Measurements from ENCODE around the gene ODF4.
"Not testable (repeated sequence)": the region's sequence is repeated elsewhere in the genome, so short reads cannot be mapped to it uniquely, and the experiment has no call there.

ODF4 gene

DNA sequence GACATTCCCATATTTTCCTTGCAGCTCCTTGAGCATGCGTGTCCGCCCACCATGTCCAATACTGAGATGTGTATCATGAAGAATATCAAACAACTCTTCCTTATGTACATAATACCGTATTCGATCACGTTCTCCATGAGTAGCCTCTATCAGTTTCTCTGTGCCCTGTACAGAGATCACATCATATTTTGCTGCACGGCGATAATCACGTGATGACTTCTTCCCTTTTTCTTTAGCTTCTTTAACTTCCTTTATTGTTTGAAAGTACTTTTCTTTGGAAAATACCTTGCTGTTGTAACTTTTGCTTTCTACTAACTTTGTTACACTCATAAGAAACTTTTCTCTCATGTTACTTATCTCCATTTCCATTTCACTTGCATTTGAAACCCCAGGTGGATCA lies 30.3 kb downstream of the ODF4 start:
- no peak for DNase-seq

DNA sequence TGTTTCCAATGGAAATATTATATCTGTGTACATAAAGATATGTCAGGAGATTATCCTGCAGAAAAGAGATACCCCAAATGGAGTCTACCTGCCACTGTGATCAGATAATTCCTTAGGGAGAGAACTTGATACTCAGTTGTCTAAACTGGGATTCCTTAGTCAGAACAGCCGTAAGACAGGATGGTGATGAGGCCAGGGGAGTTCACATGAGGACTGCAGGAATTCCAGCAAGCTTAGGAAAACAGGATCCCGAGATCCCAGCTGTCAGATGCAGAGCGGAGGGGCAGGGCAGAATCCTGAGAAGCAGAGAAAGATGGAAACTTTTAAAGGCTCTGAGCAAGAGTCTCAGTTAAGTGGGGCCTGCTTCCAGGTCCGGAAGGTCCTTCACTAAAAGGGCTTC lies 32.1 kb downstream of the ODF4 start:
- DNase-seq, result no peak

DNA sequence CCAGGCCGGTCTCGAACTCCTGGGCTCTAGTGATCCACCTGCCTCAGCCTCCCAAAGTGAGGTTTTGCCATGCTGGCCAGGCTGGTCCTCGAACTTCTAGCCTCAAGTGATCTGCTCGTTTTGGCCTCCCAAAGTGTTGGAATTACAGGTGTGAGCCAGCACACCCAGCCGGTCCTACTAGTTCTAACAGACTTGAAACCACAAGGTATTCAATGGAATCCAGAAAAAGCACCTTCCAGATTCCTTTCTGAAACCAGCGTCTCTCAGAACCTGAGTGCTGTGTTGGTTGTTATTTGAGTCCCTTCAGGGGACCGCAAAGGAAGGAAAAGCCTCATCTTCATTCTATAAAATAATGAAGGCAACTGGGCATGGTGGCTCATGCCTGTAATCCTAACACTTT lies 32.8 kb downstream of the ODF4 start:
- no peak for DNase-seq

DNA sequence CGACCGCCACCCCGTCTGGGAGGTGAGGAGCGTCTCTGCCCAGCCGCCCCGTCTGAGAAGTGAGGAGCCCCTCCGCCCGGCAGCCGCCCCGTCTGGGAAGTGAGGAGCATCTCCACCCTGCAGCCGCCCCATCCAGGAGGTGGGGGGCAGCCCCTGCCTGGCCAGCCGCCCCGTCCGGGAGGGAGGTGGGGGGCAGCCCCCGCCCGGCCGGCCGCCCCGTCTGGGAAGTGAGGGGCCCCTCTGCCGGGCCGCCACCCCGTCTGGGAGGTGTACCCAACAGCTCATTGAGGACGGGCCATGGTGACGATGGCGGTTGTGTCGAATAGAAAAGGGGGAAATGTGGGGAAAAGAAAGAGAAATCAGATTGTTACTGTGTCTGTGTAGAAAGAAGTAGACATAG lies 34.2 kb downstream of the ODF4 start:
- DNase-seq, result not testable (repeated sequence)

DNA sequence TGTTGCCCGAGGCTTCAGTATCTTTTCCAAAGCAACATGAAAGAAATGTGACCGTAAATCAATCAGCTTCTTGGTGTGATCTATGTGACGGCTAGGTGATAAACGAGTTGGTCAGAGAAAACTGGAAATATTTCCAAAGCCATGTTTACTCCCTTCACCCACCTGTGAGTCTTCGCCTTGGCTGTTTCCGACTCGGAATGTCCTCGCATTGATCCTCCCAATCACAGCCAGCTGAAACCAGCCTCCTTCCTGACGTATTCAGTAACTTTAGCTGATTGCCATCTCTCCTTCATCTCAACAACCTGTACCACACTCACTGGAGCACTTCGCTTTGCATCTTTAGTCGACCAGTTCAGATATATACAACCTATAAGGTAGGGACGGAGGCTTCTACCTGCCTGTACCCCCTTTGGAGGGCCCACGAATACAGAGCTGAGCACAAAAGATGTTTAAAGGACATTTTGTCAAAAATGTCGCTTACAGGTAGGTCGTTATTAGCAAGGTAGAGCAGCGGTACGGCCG lies 36.2 kb downstream of the ODF4 start:
- no peak for DNase-seq

DNA sequence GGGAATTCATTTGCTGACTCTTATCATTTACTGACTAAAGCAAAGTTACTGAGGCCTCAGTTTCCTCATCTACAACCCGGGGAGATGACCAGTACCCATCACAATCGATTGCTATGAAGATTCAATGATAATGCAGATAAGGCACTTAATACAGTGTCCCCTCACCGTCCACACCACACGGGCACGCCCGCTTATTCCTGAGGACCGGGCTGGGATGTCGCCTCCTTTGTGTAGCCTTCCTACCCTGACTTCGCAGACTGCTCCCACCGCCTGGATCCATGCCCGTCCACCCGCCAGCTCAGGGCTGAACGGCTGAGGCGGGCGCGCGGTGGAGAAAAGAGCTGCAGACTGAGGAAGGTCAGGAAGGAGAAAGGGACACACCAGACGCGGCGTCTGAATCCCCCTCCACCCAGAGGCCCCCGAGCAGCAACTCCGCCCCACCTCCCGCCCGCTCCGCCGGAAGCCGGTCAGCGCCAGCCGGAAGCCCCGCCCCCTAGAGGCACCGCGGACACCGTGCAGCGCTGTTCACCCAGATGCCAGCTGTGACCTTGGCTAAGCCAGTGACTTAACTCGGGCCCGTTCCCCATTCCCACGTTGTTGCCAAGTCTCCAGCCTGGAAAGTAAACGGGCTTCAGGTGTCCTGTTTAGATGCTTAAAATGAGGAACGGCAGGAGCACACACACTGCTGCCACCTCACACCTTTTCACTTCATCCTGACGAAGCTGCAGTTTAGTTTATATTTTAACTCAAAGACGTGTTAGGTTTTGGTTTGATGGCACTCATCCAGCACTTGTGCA lies 36.8 kb downstream of the ODF4 start, which contains the start of gene KRABD2:
KRABD2 (minus strand) TSS at position 434 of the 797 bp plus-strand sequence.
- DNase-seq, result peak; percentile 89 to 90

DNA sequence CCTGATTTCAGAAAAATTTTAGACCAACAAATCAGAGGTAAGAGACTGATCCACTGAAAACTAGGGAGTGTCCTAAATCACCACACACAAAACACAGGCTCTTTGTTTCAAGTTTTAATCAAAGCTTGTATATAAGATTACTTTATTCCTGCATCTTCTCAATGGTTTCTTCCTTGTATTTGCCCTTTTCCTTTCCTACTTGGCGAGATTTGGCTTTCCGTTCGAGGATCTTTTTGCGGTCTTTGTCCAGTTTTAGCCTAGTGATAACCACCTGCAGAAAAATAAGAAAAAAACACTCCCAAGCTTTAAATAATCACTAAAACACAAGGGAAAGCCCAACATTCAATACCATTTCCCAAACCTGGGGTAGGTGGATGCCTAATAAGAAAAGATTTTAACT lies 37.8 kb downstream of the ODF4 start:
- no peak for DNase-seq

DNA sequence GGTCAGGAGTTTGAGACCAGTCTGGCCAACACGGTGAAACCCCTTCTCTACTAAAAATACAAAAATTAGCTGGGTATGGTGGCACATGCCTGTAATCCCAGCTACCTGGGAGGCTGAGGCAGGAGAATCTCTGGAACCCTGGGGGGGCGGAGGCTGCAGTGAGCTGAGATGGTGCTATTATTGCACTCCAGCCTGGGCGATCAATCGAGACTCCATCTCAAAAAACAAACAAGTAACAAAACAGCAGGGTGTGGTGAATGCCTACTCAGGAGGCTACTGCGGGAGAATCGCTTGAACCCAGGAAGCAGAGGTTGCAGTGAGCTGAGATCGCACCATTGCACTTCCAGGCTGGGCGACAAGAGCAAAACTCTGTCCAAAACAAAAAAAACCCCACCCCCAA lies 38.5 kb downstream of the ODF4 start:
- not testable (repeated sequence) for DNase-seq

DNA sequence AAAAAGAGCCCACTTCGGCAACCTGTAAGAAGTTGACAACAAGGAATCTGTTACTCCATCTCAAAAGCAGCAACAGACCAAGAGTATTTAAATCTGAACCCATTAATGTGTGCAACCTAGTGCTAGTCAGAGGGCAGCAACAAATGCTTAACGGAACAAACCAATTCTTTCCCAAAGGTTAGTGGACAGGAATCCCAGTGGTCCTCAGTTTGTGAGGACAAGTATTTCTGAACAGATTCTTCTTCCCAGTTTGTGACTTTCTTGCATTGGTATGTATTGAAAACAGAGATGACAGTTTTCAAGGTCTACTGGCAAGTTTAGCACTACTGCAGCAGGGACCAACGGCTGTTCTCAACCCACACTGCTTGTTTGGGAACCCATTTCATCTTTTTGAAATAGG lies 40.4 kb downstream of the ODF4 start:
- DNase-seq, result no peak

DNA sequence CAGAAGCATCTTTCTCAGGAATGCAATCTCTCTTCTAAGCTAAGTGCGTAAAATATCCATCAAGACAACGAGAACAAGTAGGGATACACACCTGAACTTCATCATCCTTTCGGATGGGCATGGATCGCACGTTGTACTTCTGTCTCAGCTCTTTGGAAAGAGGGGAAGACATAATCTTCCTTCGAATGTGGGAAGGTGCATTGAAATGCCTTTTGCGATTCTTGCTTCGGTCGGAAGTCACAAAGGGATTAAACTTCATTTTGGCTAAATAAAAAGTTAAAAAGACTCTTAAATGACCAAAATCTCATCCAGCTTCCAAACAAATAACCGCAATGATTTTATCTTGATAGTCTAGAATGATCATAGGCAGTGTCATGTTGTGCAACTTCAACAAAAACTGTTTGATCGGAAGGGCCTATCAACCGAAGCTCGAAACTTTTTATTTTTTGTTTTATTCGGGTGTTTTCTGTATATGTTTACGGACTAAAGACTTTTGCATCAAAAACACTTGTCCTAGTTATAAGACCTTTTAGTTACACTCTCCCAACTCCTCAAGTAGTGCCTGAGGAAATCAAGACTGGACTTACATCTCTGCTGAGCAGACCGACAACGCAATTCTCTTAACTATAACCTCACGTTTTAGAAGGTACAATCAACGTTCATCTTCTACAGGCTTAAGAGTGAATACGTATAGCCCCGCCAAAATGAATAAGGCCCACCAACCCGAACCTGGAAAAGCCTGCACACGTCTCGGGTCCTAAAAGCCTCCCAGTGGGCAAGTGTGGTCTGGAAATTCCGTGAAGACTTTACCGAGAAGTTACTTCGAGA lies 42.6 kb downstream of the ODF4 start:
- DNase-seq, result no peak

DNA sequence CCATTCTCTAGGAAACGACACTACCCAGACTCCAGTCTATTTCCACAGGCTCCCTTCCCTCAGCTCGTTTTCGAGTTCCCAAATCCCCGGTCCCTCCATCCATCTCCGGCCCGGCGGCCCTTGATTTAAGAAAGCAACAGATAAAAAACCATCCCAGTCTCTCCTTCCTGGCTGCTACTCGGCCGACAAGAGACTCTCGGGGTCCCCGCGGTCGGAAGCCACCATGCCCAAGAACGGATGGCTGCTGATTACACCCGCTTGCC lies 43.2 kb downstream of the ODF4 start:
- no peak for DNase-seq

DNA sequence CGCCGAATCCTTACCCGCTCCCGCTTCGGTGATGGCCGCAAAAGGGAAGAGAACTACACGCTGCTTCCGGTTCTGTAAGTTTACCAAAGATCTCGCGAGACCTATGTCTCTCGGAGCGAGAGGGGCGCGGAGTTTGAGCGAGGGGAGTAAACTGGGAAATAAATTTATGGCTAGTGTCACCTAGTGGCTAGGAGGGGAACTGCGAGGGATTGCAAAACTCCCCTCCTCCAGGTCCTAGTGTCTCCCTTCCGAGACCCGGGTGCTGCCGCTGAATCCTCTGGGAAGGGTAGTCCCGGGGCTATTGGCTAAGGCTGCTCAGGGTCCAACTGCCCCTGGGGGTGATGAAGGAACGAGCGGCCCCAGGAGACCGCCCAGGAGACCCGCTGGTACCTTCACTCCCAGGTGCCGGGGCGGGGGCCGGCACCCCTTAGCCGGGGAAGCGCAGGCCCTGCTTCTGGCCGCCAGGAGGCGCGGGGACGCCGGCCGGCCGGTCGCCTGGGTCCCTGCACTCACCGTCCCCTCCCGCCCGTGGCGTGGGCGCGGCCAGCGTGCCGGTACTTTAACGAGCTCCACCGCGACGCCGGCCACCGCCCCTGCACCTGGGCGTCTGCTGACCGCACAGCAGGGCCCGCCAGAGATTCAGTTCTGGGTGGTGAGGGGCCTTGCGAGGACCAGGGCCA lies 43.6 kb downstream of the ODF4 start, which contains the start of gene RPL26:
RPL26 (minus strand) TSS at position 51 of the 680 bp plus-strand sequence. CDS start 883 bp downstream, outside the sequence.
- DNase-seq, result peak; percentile 96 to 97

DNA sequence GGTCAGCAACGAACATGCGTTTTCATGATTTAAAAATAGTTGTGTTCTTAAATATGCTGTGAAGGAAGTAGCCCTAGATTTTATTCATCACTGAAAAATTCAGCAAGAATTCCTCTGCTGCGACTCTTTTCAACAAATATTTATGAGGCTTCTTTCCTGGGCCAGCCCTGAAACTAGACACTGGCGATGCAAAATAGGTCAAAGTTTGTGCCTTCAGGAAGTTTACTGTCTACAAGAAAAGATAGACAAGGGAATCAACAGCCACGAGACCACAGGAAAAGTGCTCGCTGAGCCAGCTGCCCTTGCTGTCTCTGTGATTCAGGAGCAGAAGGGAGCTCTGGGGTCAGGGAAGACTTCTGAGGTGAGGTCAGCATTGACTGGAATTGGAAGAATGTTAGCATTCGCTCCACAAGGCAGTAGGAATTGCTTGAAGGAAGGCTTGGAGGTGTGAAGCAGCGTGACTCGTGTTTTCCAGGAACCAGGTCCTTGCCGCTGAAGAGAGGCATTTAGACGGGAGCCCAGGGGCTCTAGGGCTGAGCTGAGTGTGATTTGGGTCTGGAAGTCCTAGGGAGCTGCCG lies 45.2 kb downstream of the ODF4 start:
- no peak for DNase-seq

DNA sequence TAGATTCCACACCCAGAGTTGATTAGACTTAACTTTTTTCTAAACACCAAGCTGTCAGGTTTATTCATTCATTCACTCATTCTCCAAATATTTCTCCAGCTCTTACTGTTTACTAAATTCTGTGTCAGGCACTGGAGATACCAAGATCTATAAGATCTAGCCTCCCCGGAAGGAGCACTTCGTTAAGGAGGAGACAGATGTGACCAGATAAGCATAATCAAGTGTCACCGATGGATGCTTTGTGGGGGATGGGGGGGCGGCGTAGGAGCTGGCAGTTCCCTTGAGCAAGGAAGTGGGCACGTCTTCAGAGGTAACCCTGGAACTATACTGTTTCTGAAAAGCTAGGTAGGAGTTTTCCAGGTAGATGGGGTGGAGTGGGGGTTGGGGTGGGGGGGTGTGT lies 47.2 kb downstream of the ODF4 start:
- DNase-seq, result no peak

DNA sequence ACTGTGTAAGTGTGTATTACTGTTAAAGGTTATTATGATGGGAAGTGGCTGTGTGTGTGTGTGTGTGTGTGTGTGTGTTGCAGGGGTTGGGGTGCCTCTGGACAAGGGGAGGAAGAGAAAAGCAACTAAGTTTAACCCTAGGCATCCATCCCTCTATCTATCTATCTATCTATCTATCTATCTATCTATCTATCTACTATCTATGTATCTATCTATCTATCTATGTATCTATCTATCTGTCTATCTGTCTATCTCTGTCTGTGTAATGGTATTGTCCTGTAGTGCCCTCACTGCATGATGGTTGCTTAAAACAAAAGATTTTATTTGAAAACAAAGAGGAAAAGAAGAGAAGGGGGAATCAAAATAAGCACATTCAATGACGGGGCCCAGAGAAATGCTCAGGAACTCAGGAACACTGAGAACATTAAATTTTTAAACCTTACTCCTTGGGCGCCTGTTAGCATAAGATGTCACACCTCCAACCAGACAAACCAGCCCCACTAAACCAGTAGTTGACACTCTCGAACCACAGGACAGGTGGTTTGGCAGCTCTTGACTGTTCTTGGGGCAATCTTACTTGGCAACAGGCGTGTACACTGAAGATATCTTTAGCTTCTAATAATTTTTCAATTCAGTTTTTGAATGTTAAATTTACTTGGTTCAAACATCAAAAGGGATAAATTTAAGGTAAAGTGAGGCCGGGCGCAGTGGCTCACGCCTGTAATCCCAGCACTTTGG lies 48.4 kb downstream of the ODF4 start:
- DNase-seq, result peak; percentile 36 to 53

DNA sequence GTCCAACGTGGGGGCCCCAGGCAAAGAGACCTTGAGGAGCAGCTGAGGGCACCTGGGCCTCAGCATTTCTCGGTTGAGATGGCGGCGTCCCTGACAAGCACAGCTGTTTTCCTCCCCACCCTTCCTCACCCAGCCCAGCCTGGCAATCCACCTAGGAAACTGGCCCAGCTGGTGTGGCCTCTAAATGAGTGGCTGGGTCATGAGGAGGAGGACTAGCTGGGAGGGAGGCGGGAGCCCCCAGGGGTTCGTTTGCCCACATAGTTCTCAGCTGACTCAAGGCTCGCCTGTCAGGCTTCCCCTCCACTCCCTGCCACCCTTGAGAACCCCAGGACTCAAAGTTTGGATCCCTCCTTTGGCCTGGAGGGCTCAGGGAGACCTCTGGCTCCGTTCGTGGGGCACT lies 52.1 kb downstream of the ODF4 start:
- DNase-seq, result no peak

DNA sequence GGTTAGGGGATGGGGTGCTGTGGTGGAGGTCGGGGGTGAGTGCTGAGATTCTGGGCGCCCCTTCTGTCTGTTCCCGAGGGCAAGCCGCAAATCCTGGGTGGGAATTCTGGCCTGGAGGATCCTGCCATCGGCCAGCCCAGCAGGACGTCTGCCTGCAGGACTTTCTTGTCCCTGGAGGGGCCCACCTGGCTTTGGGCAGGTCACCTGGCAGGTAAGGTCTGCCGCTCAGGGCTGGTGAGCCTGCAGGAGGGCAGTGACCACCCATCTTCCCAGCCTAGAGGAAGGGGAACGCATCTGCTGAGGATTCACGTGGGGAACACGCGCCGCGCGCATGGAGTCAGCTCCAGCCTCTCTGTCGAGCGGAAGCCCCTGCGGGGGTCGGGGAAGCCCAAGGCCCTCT lies 52.6 kb downstream of the ODF4 start:
- no peak for DNase-seq

DNA sequence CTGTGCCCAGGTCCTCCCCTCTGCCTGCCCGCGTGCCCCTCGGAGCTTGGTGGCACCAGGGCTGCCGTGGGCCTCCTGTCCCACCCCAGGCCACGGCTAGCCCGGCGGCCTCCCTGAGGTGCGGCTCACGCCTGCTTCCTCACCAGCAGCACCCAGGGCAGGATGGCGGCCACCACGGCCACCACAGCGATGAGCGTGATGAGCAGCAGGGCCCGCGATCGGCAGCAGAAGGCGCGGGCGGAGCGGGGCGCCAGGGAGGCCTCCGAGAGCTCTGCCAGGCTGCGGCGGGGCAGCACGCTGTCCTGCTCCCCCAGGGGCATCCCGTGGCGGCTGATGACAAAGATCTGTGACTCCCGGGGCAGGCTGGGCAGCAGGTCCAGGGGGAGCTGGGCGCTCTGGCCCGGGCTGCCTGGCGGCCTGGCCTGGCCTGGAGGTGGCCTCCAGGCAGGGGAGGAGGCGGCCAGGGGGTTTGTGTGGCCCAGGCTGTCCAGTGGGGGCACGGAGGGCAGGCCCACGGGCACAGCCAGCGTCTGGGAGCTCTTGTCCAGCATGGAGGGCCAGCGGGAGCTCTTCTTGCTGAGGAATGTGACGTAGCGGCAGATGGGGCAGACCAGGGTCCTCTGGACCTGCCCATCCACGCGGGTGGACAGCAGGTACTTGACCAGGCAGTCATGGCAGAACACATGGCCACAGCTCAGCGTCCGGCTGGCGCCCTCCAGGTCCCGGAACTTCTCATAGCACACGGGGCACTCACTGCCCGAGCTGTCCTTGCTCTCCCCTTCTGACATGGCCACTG lies 53.2 kb downstream of the ODF4 start:
- DNase-seq, result no peak

DNA sequence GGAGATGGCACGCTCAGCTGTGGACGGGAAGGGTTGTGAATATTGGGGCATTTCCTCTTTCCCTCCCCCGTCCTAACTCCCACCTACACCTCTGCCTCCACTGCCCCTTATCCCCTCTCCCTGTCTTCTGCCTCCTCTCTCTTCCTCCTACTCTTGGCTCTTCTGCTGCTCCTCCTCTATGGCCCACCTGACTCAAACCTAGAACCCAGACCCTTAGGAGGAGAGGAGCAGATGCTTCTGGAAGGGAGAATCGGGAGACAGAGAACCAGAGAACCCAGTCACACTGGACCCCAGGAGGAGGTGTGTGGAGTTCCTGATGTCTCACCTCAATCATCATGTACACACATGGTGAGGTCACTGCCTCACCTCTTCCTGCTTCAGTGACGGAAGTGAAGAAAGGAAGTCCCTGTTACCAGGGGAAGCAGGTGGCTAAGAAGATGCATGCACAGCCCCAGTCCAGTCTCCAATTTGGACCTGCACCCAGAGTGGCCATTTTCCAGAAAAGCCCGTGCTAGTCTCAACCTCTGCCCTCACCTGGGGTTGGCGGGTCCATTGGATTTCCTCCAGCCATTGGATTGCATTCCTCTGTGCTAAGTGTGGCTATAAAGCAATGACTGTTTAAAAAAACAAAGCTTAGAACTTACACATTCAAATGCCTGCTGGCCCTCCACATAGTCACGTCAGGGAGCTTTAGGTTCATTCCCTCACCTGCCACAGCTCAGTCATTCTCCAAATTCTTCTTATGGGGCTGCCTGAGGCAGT lies 54.0 kb downstream of the ODF4 start:
- DNase-seq, result peak; percentile 65 to 66

DNA sequence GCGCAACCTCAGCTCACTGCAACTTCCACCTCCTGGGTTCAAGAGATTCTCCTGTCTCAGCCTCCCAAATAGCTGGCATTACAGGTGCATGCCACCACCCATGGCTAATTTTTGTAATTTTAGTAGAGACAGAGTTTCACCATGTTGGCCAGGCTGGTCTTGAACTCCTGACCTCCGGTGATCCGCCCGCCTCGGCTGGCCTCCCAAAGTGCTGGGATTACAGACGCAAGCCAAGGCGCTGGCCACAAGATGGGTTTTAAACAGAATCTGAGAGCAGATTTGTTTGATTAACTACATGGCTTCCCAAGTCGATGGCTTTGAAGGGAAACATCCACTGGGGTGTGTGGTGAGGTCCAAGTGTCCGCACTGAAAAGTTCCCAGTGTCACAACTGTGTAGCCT lies 54.9 kb downstream of the ODF4 start:
- not testable (repeated sequence) for DNase-seq

All from CD4-positive, alpha-beta T cell treated with Interleukin-1 beta for 1 hour (primary cell).